Stimulated activated CD8-positive, alpha-beta memory T cell treated with anti-CD3 and anti-CD28 coated beads, Interleukin-12 subunit alpha, Interleukin-12 subunit beta, amount 100 ng/mL, for 24 hours (primary cell): ENCODE measurements around the gene LSM12.
"Not testable (repeated sequence)": the region's sequence is repeated elsewhere in the genome, so short reads cannot be mapped to it uniquely, and the experiment has no call there.

ENCODE experiments used
- DNase-seq: peaks from one replicate; pipeline ENCODE4 v3.0.0-alpha.2; 2020; ENCODE audit errors: extremely low read depth

Gene LSM12

DNA sequence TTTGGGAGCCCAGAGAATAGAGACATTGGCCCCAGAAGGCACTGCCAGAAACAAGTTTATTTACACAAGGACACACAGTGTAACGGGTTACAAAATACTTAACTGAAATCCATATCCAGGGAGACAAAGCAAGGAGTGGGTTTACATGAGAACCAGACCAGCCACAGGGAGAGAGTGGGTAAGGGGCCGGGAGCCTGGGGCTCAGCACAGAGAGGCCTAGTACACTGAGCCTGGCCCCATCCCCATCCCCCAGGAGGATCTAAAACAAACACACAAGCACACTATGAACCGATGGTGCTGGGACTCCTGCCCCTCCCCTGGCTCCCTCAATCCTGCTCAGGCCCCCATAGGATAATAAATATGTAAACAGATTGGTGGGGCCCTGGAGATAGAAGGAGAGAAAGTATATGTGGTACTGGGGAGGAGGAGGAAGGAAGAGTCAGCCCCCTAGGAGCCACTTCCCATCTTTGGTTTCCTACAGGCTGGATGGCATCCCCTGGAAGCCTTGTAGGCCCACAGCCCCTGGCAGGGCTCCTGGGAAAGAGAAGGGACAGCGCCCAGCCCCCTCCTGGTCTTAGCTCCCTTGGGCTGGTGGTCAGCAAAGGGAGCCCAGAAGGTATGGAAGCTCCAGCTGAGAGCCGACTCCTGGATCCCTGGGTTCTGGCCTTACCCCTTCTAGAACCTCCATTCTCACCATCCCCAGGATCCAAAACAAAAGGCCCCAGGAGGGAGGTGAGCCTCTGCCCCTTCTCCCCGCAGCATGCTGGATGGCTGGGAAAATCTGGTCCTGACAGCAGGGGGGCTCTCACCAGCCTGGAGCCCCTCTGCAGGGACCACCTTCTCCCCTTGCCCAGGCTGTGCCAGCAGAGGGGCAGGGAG is 10.5 kb upstream of the LSM12 start:
- DNase-seq, result no peak

DNA sequence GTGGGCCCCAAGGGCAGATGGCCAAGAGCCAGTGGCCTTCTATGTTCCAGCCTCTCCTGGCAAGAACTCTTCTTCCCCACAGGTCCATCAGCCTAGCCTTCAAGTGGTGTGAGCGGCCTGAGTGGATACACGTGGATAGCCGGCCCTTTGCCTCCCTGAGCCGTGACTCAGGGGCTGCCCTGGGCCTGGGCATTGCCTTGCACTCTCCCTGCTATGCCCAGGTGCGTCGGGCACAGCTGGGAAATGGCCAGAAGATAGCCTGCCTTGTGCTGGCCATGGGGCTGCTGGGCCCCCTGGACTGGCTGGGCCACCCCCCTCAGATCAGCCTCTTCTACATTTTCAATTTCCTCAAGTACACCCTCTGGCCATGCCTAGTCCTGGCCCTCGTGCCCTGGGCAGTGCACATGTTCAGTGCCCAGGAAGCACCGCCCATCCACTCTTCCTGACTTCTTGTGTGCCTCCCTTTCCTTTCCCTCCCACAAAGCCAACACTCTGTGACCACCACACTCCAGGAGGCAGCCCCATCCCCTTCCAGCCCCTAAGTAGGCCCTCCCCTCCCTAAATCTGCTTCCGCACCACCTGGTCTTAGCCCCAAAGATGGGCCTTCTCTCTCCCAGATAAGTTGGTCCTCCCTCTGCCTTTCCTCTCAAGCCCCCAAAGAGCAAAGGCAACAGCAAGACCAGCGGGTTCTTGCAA is 9.3 kb upstream of the LSM12 start:
- DNase-seq, result no peak

DNA sequence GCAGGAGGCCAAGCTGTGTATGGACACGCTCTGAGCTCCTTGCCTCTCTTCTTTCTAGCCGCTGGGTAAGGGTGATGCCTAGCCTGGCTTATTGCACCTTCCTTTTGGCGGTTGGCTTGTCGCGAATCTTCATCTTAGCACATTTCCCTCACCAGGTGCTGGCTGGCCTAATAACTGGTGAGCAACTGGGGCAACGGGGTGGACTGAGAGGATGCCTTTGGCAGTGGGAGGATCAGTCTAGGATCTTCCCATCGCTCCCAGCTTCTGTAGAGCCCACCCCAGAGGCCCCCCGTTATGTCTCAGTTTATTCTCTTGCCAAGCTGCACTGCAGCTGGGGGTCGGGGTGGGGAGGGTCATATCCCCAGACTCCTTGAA is 8.4 kb upstream of the LSM12 start:
- DNase-seq, result no peak

DNA sequence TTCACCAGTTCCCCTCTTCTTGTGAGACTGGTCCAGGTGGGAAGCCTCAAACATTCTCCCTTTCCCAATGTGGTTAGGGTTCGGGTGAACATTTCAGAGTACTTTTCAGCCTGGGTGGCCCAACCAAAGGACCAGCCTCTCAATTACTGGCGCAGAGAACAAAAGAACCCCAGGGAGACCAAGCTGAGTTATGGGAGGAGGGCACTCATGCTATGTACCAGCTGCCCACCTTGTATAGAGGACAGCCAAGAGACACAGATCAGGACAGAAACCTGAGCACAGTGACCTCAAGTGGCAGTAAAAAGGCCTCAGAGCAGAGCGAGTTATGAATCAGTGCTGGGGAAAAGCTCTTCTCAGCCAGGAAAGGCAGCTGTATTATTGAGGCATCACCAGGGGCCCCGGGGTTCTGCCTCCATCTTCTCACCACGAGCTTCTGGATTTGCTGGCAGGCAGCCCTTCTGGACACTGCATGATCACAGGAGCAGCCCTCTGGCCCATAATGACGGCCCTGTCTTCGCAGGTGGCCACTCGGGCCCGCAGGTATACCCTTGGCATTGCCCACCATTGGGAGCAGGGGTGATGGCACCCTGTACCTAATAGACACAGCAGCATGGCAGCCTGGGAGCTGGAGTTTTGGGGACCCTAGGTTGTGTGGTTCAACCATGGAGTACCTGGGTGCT is 7.9 kb upstream of the LSM12 start:
- no peak for DNase-seq

DNA sequence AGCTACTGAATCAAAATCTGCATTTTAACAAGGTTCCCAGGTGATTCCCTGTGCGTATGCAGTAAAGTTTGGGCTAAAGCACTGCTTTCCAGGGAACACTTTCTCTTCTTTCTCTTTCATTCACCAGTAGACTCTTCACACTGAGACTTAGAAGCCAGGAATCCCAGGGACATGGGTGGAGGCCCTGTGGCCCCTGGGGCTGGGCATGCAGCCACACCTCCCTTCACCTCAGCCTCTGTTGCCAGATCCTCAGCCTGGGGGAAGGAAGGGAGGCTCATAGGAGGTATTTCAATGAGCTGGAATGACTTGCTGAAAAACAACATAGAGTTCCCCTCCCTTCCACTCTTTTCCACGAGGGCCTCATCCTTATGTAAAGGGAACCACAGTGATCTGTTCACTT is 5.3 kb upstream of the LSM12 start:
- DNase-seq, result no peak

DNA sequence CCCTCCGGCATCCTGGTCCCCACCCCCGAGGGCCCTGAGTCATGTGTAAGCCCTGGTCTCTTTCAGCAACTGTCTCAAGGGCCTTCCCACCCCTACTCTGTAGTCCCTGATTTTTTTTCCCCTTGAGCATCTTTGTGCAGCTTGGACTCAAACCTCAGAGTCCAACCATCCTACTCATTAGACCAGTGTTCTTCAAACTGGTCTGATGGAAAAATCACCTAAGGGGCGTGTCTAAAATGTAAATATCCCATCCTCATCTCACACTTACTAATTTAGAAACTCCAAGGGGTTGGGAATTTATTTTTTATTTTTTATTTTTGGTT is 4.7 kb upstream of the LSM12 start:
- DNase-seq, result no peak

DNA sequence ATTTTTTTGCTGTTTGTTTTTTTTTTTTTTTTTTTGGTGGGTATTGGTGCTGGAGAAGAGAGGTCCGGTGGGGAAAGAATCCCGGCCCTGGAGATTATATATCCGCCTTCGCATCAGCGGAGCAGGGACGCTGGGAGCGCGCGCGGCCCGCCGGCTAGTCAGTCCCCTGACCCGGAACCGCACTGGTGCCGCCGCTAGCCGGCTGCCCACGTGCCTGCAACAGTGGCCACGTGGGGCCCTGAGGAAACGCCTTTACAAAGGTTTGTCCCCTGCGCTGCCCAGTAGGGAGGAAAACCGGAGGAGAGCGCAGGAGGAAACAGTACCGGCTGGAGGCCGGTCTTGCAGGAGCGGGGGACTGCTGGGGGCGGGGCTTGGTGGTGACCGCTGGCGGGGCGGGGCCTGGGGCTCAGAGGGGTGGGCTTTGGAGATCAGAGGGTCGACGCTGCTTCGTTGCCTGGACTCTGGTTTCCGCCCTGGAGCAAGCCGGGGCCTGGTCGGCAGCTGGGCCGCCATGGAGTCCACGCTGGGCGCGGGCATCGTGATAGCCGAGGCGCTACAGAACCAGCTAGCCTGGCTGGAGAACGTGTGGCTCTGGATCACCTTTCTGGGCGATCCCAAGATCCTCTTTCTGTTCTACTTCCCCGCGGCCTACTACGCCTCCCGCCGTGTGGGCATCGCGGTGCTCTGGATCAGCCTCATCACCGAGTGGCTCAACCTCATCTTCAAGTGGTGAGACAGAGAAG is 4.2 kb upstream of the LSM12 start, which contains the start of gene G6PC3:
Gene G6PC3 (plus strand): TSS at position 281 of the 743 bp plus-strand sequence. CDS start 231 bp downstream, at position 512.
- DNase-seq, result peak; percentile 71

DNA sequence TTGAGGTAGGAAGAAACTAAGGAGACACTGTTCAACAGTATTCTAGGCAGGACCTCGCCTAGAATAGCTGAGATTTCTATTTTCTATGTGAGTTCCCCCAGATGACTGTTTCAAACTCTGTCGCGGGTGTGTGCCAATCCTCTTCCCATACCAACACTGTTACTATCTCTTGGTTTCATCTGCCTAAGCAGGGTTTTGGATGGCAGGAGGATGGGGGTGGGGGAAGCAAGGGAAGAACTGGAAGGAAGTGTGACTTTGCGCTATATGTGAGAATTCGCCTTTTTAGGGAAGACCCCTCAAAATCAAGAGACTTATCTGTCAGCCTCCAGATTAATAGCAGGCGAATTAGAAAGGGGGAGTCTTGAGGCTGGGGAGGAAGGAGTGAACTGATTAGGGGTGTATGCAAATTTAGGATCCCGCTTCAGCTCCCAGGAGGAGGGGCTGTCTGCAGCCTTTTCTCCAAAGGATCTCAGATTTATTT is 3.5 kb upstream of the LSM12 start:
- no peak for DNase-seq

DNA sequence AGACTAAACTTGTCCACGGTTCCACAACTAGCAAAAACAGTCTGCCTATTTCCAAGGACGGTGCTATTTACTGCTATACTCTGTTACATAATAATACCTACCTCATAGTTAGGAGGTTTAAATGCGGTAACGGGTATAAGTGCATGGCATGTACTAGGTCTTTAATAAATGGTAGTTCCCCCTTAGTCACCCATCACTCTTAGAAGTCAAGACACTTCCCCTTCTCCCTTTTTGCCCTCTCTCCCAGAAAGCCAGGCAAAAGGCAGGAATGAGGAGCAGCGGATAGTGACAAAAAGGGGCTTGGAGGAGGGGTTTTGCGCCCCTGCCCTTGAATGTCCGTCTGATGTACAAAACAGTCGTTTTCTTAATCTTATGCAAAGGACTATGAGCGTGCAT is 1.1 kb upstream of the LSM12 start:
- DNase-seq, result no peak

DNA sequence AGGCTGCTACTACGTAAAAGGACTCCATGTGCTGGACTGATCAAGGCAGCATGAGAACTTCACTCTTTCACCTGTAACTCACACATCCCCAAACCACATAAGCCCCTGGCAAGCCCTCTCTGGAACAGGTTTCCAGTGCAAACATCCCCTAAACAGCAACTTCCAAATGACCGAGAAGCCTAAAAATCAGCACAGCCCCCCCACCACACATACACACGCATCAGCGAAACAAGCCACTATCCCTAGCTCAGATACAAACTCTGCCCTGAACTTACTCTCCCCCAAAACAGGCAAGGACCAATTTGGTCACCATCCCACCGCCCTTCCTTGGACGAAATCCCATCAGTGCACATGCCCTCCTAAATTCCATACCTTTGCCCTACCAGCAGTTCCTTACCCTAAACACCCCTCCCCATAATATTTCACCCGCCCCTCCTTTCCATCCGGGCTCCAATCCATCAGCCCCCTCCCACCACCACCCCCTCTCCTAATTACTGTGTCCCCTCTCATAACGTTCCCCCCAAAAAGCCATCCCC is 735 bp downstream of the LSM12 start:
- no peak for DNase-seq

DNA sequence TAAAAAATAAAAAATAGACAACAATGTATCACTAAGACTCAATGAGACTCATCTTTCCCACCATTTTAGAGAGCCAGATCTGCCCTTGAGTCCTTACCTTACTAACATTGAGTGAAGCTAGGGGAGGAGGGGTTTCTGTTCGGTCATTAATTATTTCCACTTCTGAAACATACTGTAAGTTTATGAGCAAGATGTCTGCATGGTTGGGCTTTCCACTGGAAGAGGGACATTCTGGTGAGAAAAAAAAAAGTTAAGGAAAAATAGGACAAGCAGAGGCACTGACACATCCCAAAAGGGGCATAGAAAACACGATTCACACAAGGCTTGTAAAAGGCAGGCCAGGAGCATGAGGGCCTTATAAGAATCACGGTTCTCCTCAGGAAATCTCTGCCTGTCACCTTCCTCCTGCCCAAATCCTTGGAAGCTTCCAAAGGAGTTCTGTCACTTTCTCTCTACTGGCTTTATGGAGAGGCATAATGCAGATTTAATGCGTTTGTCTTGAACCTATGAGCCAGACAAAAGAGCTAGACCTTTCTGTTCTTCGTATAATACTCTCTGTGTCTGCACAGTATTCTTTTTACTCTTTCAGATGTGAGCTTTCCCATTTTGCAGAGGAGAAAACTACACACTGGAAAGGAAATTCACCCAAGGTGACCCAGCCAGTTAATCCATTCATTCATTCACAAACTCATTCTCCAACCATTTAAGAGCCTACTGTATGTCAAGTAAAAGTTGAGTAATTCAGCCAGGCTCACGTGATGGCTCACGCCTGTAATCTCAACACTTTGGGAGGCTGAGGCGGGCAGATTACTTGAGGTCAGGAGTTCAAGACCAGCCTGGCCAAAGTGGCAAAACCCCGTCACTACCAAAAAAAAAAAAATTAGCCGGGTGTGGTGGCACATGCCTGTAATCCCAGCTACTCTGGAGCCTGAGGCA is 2.5 kb downstream of the LSM12 start:
- no peak for DNase-seq

DNA sequence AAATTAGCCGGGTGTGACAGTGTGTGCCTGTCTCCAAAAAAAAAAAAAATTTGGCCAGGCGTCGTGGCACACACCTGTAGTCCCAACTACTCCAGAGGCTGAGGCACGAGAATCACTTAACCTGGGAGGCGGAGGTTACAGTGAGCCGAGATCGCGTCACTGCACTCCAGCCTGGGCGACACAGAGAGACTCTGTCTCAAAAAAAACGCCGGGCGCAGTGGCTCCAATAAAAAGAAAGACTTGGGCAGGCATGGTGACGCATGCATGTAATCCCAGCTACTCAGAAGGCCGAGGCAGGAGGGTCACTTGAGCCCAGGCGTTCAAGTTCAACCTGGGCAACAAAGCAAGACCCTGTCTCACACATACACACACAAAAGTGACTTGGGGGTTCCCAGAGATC is 3.6 kb downstream of the LSM12 start:
- no peak for DNase-seq

DNA sequence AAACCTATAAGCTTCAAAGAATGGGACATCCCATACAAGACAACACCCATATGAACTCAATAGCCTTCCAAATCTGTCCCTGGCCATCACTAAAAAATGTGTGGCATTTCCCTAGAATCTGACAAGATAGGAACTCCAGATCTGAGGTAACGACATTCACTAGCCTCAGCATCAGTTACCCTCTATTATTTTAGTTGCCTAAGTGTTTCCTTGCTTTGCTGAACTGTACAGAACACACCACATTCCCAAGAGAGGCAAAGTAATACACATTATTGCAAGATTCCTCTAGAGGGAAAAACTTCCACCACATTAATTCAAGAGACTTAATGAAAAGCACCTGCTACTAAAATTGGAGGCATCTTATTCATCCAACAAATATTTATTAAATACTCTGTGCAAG is 5.0 kb downstream of the LSM12 start:
- no peak for DNase-seq

DNA sequence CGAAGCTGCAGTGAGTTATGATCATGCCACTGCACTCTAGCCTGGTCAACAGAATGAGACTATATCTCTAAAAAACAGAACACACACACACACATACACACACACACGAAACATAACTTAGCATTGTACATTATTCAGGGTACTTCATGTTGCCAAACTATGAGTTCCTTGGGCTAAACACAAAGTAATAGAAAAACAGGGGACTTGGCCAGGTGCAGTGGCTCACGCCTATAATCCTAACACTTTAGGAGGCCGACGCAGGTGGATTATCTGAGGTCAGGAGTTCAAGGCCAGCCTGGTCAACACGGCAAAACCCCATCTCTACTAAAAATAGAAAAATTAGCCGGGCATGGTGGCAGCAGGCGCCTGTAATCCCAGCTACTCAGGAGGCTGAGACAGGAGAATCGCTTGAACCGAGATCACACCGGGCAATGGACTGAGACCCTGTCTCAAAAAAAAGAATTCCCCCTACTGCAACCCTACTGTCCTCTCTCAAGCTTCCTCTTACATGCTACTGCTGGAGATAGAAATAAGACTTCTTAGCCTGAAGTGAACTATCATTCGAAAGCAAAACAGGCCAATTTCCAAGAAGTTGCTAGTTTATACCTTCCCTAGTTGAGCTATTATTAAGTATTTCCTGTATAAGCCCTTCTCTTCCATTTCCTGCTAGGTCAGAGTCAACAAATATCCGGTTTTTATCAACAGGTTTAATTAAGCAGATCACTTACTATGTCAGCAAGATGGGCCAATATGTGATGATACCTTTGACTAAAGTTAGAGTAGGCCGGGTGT is 7.2 kb downstream of the LSM12 start:
- no peak for DNase-seq

DNA sequence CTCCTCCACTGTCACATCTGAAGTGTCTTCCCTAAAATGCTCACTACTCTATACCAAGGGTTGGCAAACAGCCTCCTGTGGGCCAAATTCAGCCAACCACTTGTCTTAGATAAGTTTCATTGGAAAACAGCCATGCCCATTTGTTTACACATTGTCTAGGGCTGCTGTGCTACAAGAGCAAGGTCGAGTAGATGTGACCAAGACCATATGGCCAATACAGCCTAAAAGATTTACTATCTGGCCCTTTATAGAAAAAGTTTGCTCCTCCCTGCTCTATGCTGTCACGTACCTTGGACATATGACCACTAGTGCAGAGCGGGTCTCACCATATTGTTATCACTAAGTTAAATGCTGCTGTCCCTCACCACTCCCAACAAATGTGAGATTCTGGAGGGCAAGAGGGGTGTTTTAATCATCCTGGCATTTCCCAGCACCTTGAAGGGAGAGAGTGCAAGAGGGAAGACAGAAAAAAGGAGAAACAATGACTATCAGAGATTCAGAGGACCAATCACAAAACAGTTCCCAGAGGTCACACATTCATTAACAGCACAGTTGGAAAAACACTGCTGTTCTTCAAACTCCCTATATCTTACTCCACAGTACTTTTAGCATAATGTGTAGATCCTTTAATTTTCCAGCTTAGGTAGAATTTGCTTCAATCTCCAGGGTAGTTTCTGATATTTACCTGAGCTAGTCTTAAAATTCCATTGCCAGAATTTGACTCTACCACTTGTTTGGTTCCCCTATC is 13.2 kb downstream of the LSM12 start:
- no peak for DNase-seq

DNA sequence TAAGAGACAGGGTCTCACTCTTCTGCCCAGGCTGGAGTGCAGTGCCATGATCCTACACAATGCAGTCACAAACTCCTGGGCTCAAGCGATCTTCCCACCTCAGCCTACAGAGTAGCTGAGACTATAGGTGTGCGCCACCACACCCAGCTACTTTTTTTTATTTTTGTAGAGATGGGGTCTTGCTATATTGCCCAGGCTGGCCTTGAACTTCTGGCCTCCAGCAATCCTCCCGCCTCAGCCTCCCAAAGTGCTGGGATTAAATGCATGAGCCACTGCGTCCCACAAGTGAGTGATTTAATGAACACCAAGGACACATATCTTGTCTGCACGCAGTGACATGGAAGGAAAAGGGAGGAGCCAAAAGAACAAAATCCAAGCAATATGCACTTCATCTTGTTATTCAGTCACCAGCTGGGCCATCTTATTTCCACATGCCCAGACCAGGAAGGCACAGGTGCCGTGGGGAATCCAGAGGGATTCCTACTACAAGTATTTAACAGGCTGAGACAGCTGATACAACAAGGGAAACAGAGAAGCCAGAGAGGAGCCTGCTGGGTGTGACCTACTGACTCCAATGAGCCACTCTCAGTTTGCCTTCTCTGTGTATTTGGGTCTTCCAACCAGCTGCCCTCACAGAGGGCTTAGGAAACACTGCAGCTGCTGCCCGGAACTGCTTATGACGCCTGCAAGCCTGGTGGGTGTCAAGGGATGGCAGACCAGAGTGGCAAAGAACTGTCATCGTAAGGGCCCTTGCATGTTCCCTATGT is 17.0 kb downstream of the LSM12 start:
- DNase-seq, result no peak

DNA sequence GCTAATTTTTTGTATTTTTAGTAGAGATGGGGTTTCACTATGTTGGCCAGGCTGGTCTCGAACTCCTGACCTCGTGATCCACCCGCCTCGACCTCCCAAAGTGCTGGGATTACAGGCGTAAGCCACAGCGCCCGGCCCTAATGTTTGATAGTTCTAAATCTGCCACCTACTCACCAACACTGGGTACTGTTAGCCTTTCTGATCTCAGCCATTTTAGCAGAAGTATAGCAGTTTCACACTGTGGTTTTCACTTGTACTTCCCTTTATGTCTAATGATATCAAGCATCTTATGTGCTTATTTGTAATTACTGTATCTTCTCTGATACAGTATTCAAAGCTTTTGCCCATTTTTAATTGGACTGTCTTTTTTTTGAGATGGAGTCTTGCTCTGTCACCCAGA is 19.6 kb downstream of the LSM12 start:
- DNase-seq, result not testable (repeated sequence)

DNA sequence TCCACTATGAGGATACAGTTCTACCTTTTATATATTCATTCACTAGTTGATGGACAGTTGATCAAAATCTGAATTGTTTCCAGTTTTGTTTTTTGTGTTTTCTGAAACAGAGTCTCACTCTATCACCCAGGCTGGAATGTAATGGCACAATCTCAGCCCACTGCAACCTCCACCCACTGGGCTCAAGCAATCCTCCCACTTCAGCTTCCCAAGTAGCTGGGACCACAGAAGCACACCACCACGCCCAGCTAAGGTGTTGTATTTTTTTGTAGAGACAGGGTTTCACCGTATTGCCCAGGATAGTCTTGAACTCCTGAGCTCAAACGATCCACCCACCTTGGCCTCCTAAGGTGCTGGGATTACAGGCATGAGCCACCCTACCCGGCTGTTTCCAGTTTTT is 21.0 kb downstream of the LSM12 start:
- no peak for DNase-seq
